ENCODE measurements around the gene GAGE10. TPM values are rescaled to one million over a fixed set of nuclear protein-coding genes. Genes with fewer than 3 reads are reported as not detected.

The GAGE10 gene
- polyA plus RNA-seq, 2 of the 4 experiments (the other 2 are of a cell fraction), result not detected

- WGBS (ENCODE audit: missing lambda C conversion rate), result 56% methylated on average over 37 of the region's 66 CpGs
These were observed 33.1 kb upstream of the GAGE10 start for GRCh38 chrX:49270249-49270921.

GRCh38 chrX:49271341-49271740 lies 32.1 kb upstream of the GAGE10 start:
- WGBS (ENCODE audit: missing lambda C conversion rate), result 88% methylated on average over 2 of the region's 2 CpGs
- ChIA-PET POLR2A (interaction anchor here (1.6 kb wide), 1 partner anchor 81 kb away, joined by 4 read pairs; no protein-coding TSS in a partner anchor), CTCF (no interaction called here)
- peaks cover 29% of the 10 kb centered on the region; the same call in 2 of the 3 replicates for H3K4me1 ChIP-seq
- FAIRE-seq (no peak), ATAC-seq (no peak), DNase-seq (ENCODE audit: low read depth in 1 of 2, low spot score in 1 of 2) (no peak)
- no peaks in the 10 kb centered on the region for H3K9me3 ChIP-seq
- H3K27ac ChIP-seq, result no peak overlapping the region
- H3K4me3 ChIP-seq, result peak overlapping the region; percentile 91; the same call in 2 of the 3 replicates
- H3K4me2 ChIP-seq, result peak overlapping the region; percentile 97
- TF ChIP-seq HOXB5 (CRISPR knock-in tag; IDR thresholded peaks at IDR 0.05) (no peak), NPAS2 (CRISPR knock-in tag; IDR thresholded peaks at IDR 0.05; ENCODE audit: borderline replicate concordance) (no peak)

More at GRCh38 chrX:49270249-49270921, 33.1 kb upstream of the GAGE10 start:
- no peak for FAIRE-seq
- ChIA-PET CTCF (no interaction called here), POLR2A (interaction anchor here (1.6 kb wide), 1 partner anchor 80 kb away, joined by 4 read pairs; no protein-coding TSS in a partner anchor)
- Histone ChIP-seq H3K4me3 (peak overlapping the region; percentile 91), H3K4me1 (peaks cover 29% of the 10 kb centered on the region; the same call in 2 of the 3 replicates), H3K9me3 (no peaks in the 10 kb centered on the region), H3K27ac (peak overlapping the region; percentile 99), H3K4me2 (peak overlapping the region; percentile 97)
- TF ChIP-seq RNF2 (IDR thresholded peaks at IDR 0.05; ENCODE audit: borderline replicate concordance, low read depth) (no peak), RFX5 (IDR thresholded peaks at IDR 0.05) (no peak), ATOH8 (CRISPR knock-in tag; IDR thresholded peaks at IDR 0.05; ENCODE audit: low read depth) (no peak), CHD2 (IDR thresholded peaks at IDR 0.05; ENCODE audit: low read length, partially characterized antibody) (no peak), SMC3 (IDR thresholded peaks at IDR 0.05) (no peak), HOXB13 (CRISPR knock-in tag; IDR thresholded peaks at IDR 0.05; ENCODE audit: low read depth) (no peak), RARB (CRISPR knock-in tag; IDR thresholded peaks at IDR 0.05) (no peak), BHLHE40 (IDR thresholded peaks at IDR 0.05; ENCODE audit: low read depth, low read length) (no peak), E2F6 (IDR thresholded peaks at IDR 0.05; ENCODE audit: borderline replicate concordance, low read depth) (peak; percentile 89), USF2 (IDR thresholded peaks at IDR 0.05) (no peak), MAX (IDR thresholded peaks at IDR 0.05) (peak; percentile 85), EHMT2 (IDR thresholded peaks at IDR 0.05; ENCODE audit: low read depth) (no peak), PHF8 (IDR thresholded peaks at IDR 0.05; ENCODE audit: borderline replicate concordance, low read depth) (0 out of 2 replicates have a peak, but pooled peaks have one; percentile 0), HMGXB4 (CRISPR knock-in tag; IDR thresholded peaks at IDR 0.05; ENCODE audit: borderline replicate concordance) (no peak)
- ATAC-seq, result no peak
- DNase-seq (ENCODE audit: low read depth in 1 of 2, low spot score in 1 of 2), result peak in 1 of 2 experiments; percentile 5

- POLR2A ChIA-PET, result interaction anchor here (0.7 to 0.9 kb wide), 2 partner anchors 37 to 82 kb away, joined by 3 to 7 read pairs; partner anchors contain the start of gene CCDC22
- CTCF ChIA-PET, result interaction anchor here (0.6 kb wide), 1 partner anchor 80 kb away, joined by 3 read pairs; no protein-coding TSS in a partner anchor
- no peak for TF ChIP-seq REST (IDR thresholded peaks at IDR 0.05)
- no peak for TF ChIP-seq POLR2AphosphoS2 (conservative IDR thresholded peaks at IDR 0.05; ENCODE audit: low read length)
- TF ChIP-seq MYC (IDR thresholded peaks at IDR 0.05; ENCODE audit: borderline replicate concordance, low read length), result no peak
- TF ChIP-seq ESRRA (IDR thresholded peaks at IDR 0.05; ENCODE audit: borderline replicate concordance, low read length), result no peak
- no peak for TF ChIP-seq SREBF2 (IDR thresholded peaks at IDR 0.05)
- TF ChIP-seq ZFP36 (IDR thresholded peaks at IDR 0.05; ENCODE audit: borderline replicate concordance, partially characterized antibody), result no peak
- TF ChIP-seq RFX5 (IDR thresholded peaks at IDR 0.05), result no peak
- no peak for TF ChIP-seq MAX (IDR thresholded peaks at IDR 0.05)
- no peak for TF ChIP-seq RARB (CRISPR knock-in tag; IDR thresholded peaks at IDR 0.05)
- no peak for TF ChIP-seq EHF (CRISPR knock-in tag; IDR thresholded peaks at IDR 0.05)
These were observed 31.0 kb upstream of the GAGE10 start for GRCh38 chrX:49272421-49272820.

More at GRCh38 chrX:49272421-49272820, 31.0 kb upstream of the GAGE10 start:
- Histone ChIP-seq H3K4me3 (no peak overlapping the region), H3K9me3 (no peaks in the 10 kb centered on the region), H3K4me1 (peaks cover 29% of the 10 kb centered on the region; the same call in 2 of the 3 replicates), H3K27ac (no peak overlapping the region), H3K4me2 (peak overlapping the region; percentile 97; the same call in 2 of the 3 replicates)
- DNase-seq (ENCODE audit: low read depth in 1 of 2, low spot score in 1 of 2), result no peak
- no peak for ATAC-seq
- 82% methylated on average over 6 of the region's 6 CpGs for WGBS (ENCODE audit: missing lambda C conversion rate)
- FAIRE-seq, result no peak
